Measurements from ENCODE around the gene SLC22A3. TPM values are rescaled to one million over a fixed set of nuclear protein-coding genes. Genes with fewer than 3 reads are reported as not detected.

Gene SLC22A3
- total and polyA plus RNA-seq, 2 of the 13 experiments (the other 11 are each of a cell fraction or from before 2014, with no cell fraction given), result 12.0 to 31.5 TPM

- FAIRE-seq (no peak), DNase-seq (ENCODE audit: low spot score) (no peak), ATAC-seq (no peak)
- Histone ChIP-seq H3K4me2 (ENCODE audit: low read depth, low read length) (no peak overlapping the region), H3K79me2 (ENCODE audit: insufficient read depth, low read length) (no peaks in the 10 kb centered on the region), H2AFZ (ENCODE audit: low read length) (no peak overlapping the region), H3K9ac (ENCODE audit: insufficient read depth, low read depth, low read length) (no peak overlapping the region), H3K4me1 (ENCODE audit: insufficient read depth, low read length) (no peaks in the 10 kb centered on the region), H3K4me3 (replicated peaks in 1 of 3; ENCODE audit: insufficient read depth in 1 of 3, low read depth in 2 of 3, low read length in 3 of 3) (no peak overlapping the region), H3K27ac (ENCODE audit: extremely low read length, insufficient read depth, low read length) (no peak overlapping the region), H3K27me3 (ENCODE audit: control insufficient read depth in 1 of 2, insufficient read depth in 2 of 2, low read length in 2 of 2) (peaks cover 0 to 4% of the 10 kb centered on the region in 2 experiments; a peak in 1 of 5 replicates), H4K20me1 (ENCODE audit: insufficient read depth, low read length) (no peaks in the 10 kb centered on the region), H3K9me3 (ENCODE audit: low read length) (peaks cover 23% of the 10 kb centered on the region), H3K36me3 (replicated peaks in 1 of 2; ENCODE audit: control insufficient read depth in 1 of 2, insufficient read depth in 2 of 2, low read length in 2 of 2) (no peaks in the 10 kb centered on the region)
- POLR2A ChIA-PET, result no interaction called here
- in situ Hi-C loops (cut with HindIII; ENCODE audit: extremely low pct_ligation_motif_present, low pct_unique_long_range_greater_than_20kb) (no loop called here), intact Hi-C loops (cut with micrococcal nuclease; ENCODE audit: unreplicated experiment) (no loop called here)
- CTCF ChIA-PET (ENCODE audit: low intra/inter-chr PET ratio, low total read pairs), result no interaction called here
- no TSS peak for BruUV-seq (replicated peaks)
- no peak for TF ChIP-seq XBP1 (CRISPR knock-in tag; IDR thresholded peaks at IDR 0.05)
- no peak for TF ChIP-seq ZNF652 (CRISPR knock-in tag; IDR thresholded peaks at IDR 0.05; ENCODE audit: borderline replicate concordance, low read depth)
- no peak for TF ChIP-seq MAF1 (CRISPR knock-in tag; IDR thresholded peaks at IDR 0.05; ENCODE audit: borderline replicate concordance)
- TF ChIP-seq ZNF788 (CRISPR knock-in tag; IDR thresholded peaks at IDR 0.05; ENCODE audit: borderline replicate concordance), result no peak
- TF ChIP-seq ZNF407 (CRISPR knock-in tag; IDR thresholded peaks at IDR 0.05; ENCODE audit: not compliant biosample characterization), result no peak
- TF ChIP-seq HES4 (CRISPR knock-in tag; IDR thresholded peaks at IDR 0.05; ENCODE audit: borderline replicate concordance), result no peak
- TF ChIP-seq ZNF646 (CRISPR knock-in tag; IDR thresholded peaks at IDR 0.05), result no peak
- TF ChIP-seq ZNF24 (IDR thresholded peaks at IDR 0.05), result no peak
- TF ChIP-seq RFX3 (CRISPR knock-in tag; IDR thresholded peaks at IDR 0.05), result no peak
Measured at GRCh38 chr6:160316261-160316660, 31.9 kb upstream of the SLC22A3 start.

All from HepG2 (cell line).